IPS-15b (cell line): ENCODE data around the gene KCNJ11.
A peak's percentile ranks its signal among the peaks of the same experiment; 100 is the strongest.
"Not testable (repeated sequence)": the region's sequence is repeated elsewhere in the genome, so short reads cannot be mapped to it uniquely, and the experiment has no call there.

Source experiments
- H3K27me3 ChIP-seq: one replicate; pipeline ENCODE4 v1.6.1; 2013; ENCODE audit warnings: low read length; ENCODE audit not compliant: control insufficient read depth, insufficient read depth
- H3K36me3 ChIP-seq: one replicate; pipeline ENCODE4 v1.6.1; 2013; ENCODE audit warnings: low read length; ENCODE audit not compliant: control insufficient read depth, insufficient read depth
- H3K4me1 ChIP-seq: one replicate; pipeline ENCODE4 v1.6.1; 2013; ENCODE audit warnings: mild to moderate bottlenecking, low read length; ENCODE audit not compliant: control insufficient read depth, insufficient read depth
- H3K4me3 ChIP-seq: one replicate; pipeline ENCODE4 v1.5.1; 2013; ENCODE audit warnings: low read depth, low read length
- H3K9ac ChIP-seq: one replicate; pipeline ENCODE4 v1.6.1; 2013; ENCODE audit warnings: low read depth, mild to moderate bottlenecking, low read length
- H3K9me3 ChIP-seq: one replicate; pipeline ENCODE4 v1.6.1; 2013; ENCODE audit warnings: mild to moderate bottlenecking, low read length; ENCODE audit not compliant: control insufficient read depth, insufficient read depth

The KCNJ11 gene

DNA sequence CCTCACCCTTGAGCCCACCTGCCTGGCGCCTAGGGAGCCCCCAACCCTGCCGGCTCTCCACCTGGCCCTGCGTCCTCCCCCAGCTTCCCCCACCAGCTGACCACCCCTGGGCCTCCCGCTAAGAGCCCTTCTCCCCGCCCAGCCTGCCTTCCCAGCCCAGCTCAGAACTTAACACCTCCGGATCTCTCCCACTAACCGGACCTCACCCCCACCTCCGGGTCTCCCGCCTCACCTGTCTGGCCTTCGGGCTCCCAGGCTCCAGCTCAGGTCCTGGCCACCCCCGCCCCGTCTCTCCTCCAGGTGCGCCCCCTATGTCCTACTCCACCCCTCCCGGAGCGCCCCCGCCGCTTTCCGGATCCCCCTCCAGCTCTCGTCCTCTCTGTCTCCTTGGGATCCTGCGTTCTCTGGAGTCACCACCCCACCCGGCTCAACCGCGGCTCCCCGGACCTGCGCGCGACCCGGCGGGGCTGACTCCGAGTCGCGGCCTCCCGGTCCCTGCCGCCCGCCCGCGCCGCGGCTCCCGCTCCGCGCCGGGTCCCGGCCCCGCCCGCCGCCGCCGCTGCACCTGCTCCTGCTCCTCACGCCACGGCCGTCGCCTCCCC is at the start of gene KCNJ11:
Gene KCNJ11 (minus strand): TSS at position 51 of the 602 bp plus-strand sequence. CDS start 568 bp downstream, outside the sequence.
- peak within 1 kb of the TSS; percentile 56 for H3K4me3 ChIP-seq
- H3K27me3 ChIP-seq = peaks cover 12% of the 10 kb centered on the region
- no peak within 1 kb of the TSS for H3K9ac ChIP-seq

GRCh38 chr11:17437366-17437765 is 48.9 kb upstream of the KCNJ11 start:
- Histone ChIP-seq H3K4me3 (no peak overlapping the region), H3K9ac (no peak overlapping the region), H3K9me3 (no peaks in the 10 kb centered on the region), H3K27me3 (peaks cover 37% of the 10 kb centered on the region), H3K4me1 (peaks cover 3% of the 10 kb centered on the region), H3K36me3 (no peaks in the 10 kb centered on the region)

More for the DNA sequence above, at the start of gene KCNJ11:
- no peaks in the 10 kb centered on the region for H3K9me3 ChIP-seq
- H3K36me3 ChIP-seq = peaks cover 5% of the 10 kb centered on the region
- H3K4me1 ChIP-seq = no peaks in the 10 kb centered on the region

GRCh38 chr11:17434108-17434507 is 45.6 kb upstream of the KCNJ11 start:
- H3K4me1 ChIP-seq = no peaks in the 10 kb centered on the region
- H3K36me3 ChIP-seq = no peaks in the 10 kb centered on the region
- peaks cover 19% of the 10 kb centered on the region for H3K27me3 ChIP-seq
- no peaks in the 10 kb centered on the region for H3K9me3 ChIP-seq
- H3K9ac ChIP-seq = no peak overlapping the region
- no peak overlapping the region for H3K4me3 ChIP-seq

GRCh38 chr11:17432002-17432401 is 43.5 kb upstream of the KCNJ11 start:
- peaks cover 2% of the 10 kb centered on the region for H3K27me3 ChIP-seq
- H3K9ac ChIP-seq = no peak overlapping the region
- no peaks in the 10 kb centered on the region for H3K36me3 ChIP-seq
- H3K4me3 ChIP-seq = no peak overlapping the region
- no peaks in the 10 kb centered on the region for H3K9me3 ChIP-seq
- H3K4me1 ChIP-seq = no peaks in the 10 kb centered on the region

DNA sequence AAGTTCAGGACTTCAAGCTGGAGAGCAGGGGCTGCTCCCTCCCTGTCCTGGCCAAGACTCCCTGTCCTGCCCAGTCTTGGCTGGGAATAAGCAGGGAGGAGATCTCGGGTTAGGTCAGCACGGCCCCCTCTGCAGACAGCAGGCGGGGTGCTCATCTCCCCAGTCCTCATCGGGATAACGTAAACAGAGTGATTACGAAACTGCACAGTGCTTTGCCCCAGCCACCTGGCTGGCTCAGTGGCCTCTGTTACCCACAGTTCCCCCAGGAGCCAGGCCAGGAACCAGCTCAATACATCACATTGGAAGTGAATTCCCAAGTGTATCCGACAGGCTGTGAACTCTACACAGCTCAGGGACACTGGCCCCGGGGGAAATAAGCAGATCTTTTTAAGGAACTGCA is 42.7 kb upstream of the KCNJ11 start:
- Histone ChIP-seq H3K4me3 (no peak overlapping the region), H3K27me3 (no peaks in the 10 kb centered on the region), H3K9ac (no peak overlapping the region), H3K36me3 (no peaks in the 10 kb centered on the region), H3K9me3 (no peaks in the 10 kb centered on the region), H3K4me1 (no peaks in the 10 kb centered on the region)

GRCh38 chr11:17430616-17431015 is 42.2 kb upstream of the KCNJ11 start:
- Histone ChIP-seq H3K4me3 (no peak overlapping the region), H3K9me3 (no peaks in the 10 kb centered on the region), H3K36me3 (no peaks in the 10 kb centered on the region), H3K4me1 (no peaks in the 10 kb centered on the region), H3K9ac (no peak overlapping the region), H3K27me3 (no peaks in the 10 kb centered on the region)

DNA sequence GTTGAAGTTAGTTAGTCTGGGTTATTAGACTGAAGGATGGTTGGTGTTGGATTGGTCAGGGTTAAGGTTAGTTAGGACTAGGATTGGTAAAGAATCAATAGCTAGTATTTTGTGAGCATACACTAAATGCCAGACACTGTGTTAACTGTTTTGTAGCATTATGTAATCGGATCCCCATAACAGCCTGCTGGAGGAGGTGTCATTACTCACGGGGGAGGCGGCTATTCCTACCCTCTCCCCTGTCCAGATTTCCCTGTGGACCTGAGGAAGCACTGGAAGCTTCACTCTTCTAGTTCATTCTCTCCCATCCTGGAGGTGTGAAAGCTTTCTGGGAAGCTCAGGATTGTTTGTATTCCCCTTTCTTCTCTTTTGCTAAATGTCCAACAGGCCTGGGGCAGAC is 40.5 kb upstream of the KCNJ11 start:
- Histone ChIP-seq H3K9ac (no peak overlapping the region), H3K4me3 (no peak overlapping the region), H3K4me1 (no peaks in the 10 kb centered on the region), H3K36me3 (no peaks in the 10 kb centered on the region), H3K27me3 (no peaks in the 10 kb centered on the region), H3K9me3 (no peaks in the 10 kb centered on the region)

GRCh38 chr11:17428261-17428660 is 39.8 kb upstream of the KCNJ11 start:
- no peak overlapping the region for H3K4me3 ChIP-seq
- H3K36me3 ChIP-seq = no peaks in the 10 kb centered on the region
- H3K27me3 ChIP-seq = no peaks in the 10 kb centered on the region
- H3K4me1 ChIP-seq = no peaks in the 10 kb centered on the region
- no peak overlapping the region for H3K9ac ChIP-seq
- no peaks in the 10 kb centered on the region for H3K9me3 ChIP-seq

DNA sequence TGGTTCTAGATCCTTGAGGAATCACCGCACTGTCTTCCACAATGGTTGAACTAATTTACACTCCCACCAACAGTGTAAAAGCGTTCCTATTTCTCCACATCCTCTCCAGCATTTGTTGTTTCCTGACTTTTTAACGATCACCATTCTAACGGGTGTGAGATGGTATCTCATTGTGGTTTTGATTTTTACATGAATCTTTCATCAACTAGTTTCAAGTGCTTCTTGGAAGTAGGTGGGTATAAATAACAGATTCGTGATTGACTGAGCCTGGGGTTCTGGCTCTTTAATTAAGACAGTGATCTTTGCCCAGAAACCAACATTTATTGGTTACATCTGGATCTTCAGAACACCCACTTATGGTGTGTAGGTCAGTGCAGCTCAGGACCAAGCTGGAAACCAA is 37.8 kb upstream of the KCNJ11 start:
- H3K27me3 ChIP-seq, H3K9ac ChIP-seq, H3K9me3 ChIP-seq, H3K36me3 ChIP-seq, H3K4me1 ChIP-seq, H3K4me3 ChIP-seq: not testable (repeated sequence)

- no peaks in the 10 kb centered on the region for H3K4me1 ChIP-seq
- no peak overlapping the region for H3K9ac ChIP-seq
- no peak overlapping the region for H3K4me3 ChIP-seq
- no peaks in the 10 kb centered on the region for H3K9me3 ChIP-seq
- H3K27me3 ChIP-seq = peaks cover 2% of the 10 kb centered on the region
- H3K36me3 ChIP-seq = no peaks in the 10 kb centered on the region
Measured at GRCh38 chr11:17423533-17424310, 35.3 kb upstream of the KCNJ11 start.

DNA sequence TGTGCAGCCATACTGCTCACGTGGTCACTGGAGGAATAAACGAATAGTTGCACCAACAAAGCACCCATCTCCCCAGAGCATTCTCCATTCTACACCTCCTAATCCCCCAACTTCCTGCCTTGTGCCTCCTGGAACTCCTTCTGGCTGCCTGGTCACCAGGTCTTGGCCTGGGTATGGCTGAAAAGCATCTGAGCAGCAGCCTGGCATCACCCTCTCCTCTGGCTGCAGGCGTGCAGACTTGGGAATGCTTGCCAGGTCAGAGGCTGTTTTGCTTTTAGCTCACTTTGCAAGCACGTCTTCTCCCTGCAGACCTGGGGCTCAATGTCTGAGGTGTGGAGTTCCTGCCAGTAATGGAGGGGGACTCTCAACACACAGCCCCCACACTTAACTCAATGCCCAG is 33.3 kb upstream of the KCNJ11 start:
- Histone ChIP-seq H3K4me1 (no peaks in the 10 kb centered on the region), H3K9me3 (no peaks in the 10 kb centered on the region), H3K27me3 (peaks cover 2% of the 10 kb centered on the region), H3K9ac (no peak overlapping the region), H3K4me3 (no peak overlapping the region), H3K36me3 (no peaks in the 10 kb centered on the region)

GRCh38 chr11:17418444-17419081 is 30.1 kb upstream of the KCNJ11 start:
- H3K9me3 ChIP-seq = no peaks in the 10 kb centered on the region
- H3K4me3 ChIP-seq = no peak overlapping the region
- H3K4me1 ChIP-seq = no peaks in the 10 kb centered on the region
- no peak overlapping the region for H3K9ac ChIP-seq
- no peaks in the 10 kb centered on the region for H3K36me3 ChIP-seq
- H3K27me3 ChIP-seq = peaks cover 2% of the 10 kb centered on the region
